Astrocyte of the cerebellum (primary cell): ENCODE measurements around the gene CEND1.
A peak's percentile ranks its signal among the peaks of the same experiment; 100 is the strongest.

Experiments
- DNase-seq: peaks from one replicate; pipeline ENCODE4 v3.0.0-alpha.2; 2011; ENCODE audit warnings: low read depth
- H3K4me3 ChIP-seq: 2 replicates; pipeline ENCODE4 v1.5.1; 2011; ENCODE audit warnings: mild to moderate bottlenecking, low read depth, low read length, moderate library complexity
- CTCF ChIP-seq: IDR thresholded peaks from 2 replicates; pipeline ENCODE4 v1.5.1; 2012; ENCODE audit warnings: low read length, low read depth, moderate library complexity, mild to moderate bottlenecking; ENCODE audit errors: missing control alignments
- in situ Hi-C: cut with HindIII; loops from 2 replicates; pipeline ENCODE4 v1.10.0; 2017; ENCODE audit warnings: low sequenced_read_pairs

CEND1 gene

DNA sequence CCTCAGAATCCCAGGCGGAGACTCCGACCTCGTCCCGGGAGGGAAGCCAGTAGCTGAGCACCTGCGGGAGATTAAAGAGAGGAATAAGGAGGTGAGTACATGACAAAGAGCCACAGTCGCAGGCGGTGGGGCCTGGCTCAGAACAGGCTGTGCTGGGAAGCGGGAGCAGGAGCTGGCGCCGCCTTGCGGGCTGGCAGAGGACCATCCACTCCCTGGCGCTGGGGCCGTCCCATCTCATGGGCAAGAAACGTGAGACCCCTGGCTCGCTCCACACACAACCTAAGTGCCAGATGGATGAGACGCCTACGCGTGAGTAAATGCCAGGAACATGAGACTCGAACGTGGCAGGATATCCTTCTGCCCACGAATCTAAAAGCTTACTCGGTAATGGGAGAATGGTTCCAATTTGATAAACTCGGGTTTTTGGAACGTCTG, 6.3 kb downstream of the CEND1 start:
- in situ Hi-C loops = no loop called here
- peak; percentile 60 for DNase-seq
- no peak overlapping the region for H3K4me3 ChIP-seq
- peak; percentile 93 for TF ChIP-seq CTCF

- in situ Hi-C loops = no loop called here
- H3K4me3 ChIP-seq = no peak overlapping the region
- no peak for DNase-seq
- no peak for TF ChIP-seq CTCF
These were observed 7.4 kb downstream of the CEND1 start for GRCh38 chr11:782264-783174.

DNA sequence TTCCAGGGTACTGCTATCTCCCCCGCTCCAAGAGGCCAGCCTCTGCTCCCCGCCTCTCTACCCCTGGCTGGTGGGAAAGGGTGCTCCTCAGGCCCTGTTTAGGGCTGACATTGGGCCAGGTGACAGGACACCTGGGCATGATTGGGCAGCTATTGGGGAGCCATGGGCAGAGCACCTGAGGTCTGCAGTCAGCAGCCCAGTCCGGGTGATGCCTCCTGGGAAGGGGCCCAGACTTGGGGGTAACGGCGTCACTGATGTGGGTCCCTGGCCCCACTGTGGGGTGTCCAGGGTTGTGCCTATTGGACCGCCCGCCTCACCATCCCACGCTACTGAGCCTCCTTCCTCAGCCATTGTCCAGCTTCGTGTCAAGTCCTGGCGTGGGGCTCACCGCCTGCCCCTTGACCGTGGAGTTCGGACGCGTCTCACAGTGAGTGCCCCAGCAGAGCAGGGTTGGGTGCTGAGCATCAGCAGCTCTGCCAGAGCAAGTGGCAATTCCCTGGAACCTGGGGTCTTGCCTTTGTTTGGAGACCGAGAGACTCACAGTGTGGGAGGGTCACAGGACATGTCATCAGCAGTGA, 9.8 kb downstream of the CEND1 start:
- in situ Hi-C loops = no loop called here
- TF ChIP-seq CTCF = no peak
- no peak for DNase-seq
- H3K4me3 ChIP-seq = no peak overlapping the region

GRCh38 chr11:778976-779954, 10.6 kb downstream of the CEND1 start:
- H3K4me3 ChIP-seq = no peak overlapping the region
- no peak for TF ChIP-seq CTCF
- in situ Hi-C loops = no loop called here
- DNase-seq = no peak

DNA sequence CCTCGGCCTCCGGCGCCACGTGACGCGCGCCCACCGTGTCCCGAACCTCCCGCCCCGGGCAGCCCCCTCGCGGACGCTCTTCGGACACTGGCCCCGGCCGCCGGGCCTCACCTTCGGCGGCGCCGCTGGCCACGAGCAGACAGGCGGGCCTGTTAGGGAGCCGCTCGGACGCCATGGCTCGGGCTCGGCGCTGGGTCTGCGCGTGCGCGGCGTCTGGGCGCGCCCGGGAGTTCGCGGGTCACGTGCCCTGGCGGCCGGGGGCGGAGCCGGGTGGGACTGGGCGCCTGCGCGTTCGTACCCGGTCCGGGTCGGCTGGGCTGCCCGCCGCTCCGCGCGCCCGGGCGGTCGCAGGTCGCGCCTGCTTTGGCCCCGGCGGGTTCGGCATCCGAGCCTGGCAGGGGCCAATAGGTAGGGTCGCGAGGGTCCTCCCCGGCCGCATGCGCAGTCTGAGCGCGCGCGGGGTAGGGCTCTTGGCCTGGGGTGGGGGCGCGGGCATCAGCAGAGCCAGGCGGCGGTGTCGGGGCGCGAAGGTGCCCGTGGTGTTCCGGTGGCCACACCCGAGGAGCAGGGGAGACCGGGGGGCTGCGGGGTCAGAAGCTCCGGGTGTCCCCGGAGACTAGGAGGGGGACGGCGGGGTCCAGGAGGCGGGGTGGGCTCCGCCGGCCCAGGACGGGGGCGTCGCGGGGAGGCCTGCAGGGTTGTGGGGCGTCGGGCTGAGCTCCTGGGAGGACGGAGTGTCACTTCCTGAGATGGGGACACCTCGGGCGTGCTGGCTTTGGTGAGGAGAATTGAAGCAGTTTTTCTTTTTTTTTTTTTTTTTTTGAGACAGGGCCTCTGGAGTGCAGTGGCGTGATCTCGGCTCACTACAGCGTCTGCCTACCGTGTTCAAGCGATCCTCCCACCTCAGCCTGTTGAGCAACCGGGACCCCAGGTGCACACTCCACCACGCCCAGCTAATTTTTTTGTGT, 12.3 kb downstream of the CEND1 start, which contains the start of gene GATD1:
GATD1 (minus strand) TSS at position 200 of the 968 bp plus-strand sequence; CDS start at position 175, 25 bp downstream.
- DNase-seq = no peak
- TF ChIP-seq CTCF = no peak
- peak within 1 kb of the TSS; percentile 86 for H3K4me3 ChIP-seq
- in situ Hi-C loops = no loop called here
